Peyer's patch (tissue), 4 donors: ENCODE measurements around the gene HSPA12B.

Source experiments
- CTCF ChIP-seq, 6 experiments: fragments of 450-650 bp in 4 of 6; fragments of 200-600 bp in 2 of 6; sonication (generic) in 1 of 6; IDR thresholded peaks; one replicate each; pipeline ENCODE4 v1.5.1; 2017 to 2019; ENCODE audit warnings: antibody characterized with exemption in 6 of 6, mild to moderate bottlenecking in 3 of 6, moderate library complexity in 1 of 6
- POLR2A ChIP-seq, 2 donors: fragments of 450-650 bp; IDR thresholded peaks; one replicate each; pipeline ENCODE4 v1.5.1; 2017; ENCODE audit warnings: antibody characterized with exemption in 2 of 2, mild to moderate bottlenecking in 2 of 2, moderate library complexity in 2 of 2

GRCh38 chr20:3798373-3798768, 65.9 kb downstream of the HSPA12B start:
- TF ChIP-seq CTCF (IDR thresholded peaks at IDR 0.05) (no peak), POLR2A (IDR thresholded peaks at IDR 0.05) (no peak)
